HG03060 (cell line): ENCODE measurements around the gene IKBIP.
"Not testable (repeated sequence)": the region's sequence is repeated elsewhere in the genome, so short reads cannot be mapped to it uniquely, and the experiment has no call there.

Source experiments
- ATAC-seq: cut with Tn5 transposase; IDR thresholded peaks from one replicate; pipeline ENCODE4 v1.9.1; 2021; ENCODE audit warnings: low read depth, moderate number of reproducible peaks; ENCODE audit not compliant: unreplicated experiment

IKBIP gene

DNA sequence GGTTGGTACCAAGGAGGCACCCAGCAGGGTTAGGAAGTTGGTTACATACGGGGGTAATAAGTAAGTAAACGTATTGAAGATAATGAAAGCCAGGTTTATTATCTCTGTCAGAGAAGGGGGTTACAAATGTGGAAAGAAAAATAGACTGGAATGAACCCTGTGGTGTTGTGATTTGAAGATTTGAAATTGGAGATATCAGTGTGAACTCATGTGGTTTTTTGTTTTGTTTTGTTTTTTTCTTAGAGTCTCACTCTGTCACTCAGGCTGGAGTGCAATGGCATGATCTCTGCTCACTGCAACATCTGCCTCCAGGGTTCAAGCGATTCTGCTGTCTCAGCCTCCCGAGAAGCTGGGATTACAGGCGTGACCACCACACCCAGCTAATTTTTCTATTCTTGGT is 65.2 kb downstream of the IKBIP start:
- ATAC-seq = no peak

DNA sequence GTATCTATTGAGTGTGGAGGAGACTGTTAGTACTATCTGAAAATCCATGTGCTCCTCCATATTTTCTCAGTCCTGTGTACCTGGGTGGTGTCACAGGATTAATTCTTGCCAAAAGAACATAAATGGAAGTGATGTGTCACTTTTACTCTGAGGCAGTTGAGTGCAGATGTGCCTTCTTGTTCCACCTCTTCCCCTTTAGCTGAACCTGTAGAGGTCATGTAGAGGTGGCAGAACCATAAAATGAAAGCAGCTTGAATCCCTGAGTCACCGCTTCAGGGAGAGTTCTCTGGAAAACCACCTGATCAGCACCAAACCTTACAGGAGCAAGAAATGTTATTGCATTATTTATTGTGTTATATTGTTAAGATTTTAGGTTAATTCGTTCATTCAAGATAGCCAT is 65.8 kb downstream of the IKBIP start:
- ATAC-seq = no peak

DNA sequence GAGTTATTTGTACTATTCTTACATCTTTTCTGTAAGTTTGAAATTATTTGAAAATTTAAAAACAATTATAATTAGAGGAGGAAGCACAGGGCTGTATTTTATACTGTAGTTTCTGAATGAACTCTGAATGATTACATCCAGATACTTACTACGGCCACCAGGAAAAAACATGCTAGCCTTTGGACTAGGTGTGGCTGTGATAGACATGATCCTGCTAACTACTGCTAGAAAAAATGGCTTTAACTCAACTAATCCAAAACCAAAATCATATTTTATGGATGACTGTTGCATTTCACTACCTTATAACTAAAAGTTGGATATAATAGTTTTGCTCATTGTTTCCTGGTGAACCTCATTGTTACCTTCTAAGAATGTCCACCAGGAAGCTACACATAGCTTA is 66.2 kb downstream of the IKBIP start:
- ATAC-seq = no peak

DNA sequence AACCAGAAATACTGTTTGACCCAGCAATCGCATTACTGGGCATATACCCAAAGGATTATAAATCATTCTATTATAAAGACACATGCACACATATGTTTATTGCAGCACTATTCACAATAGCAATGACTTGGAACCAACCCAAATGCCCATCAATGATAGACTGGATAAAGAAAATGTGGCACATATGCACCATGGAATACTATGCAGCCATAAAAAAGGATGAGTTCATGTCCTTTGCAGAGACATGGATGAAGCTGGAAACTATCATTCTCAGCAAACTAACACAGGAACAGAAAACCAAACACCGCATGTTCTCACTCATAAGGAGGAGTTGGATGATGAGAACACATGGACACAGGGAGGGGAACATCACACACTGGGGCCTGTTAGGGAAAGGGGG is 67.8 kb downstream of the IKBIP start:
- not testable (repeated sequence) for ATAC-seq

DNA sequence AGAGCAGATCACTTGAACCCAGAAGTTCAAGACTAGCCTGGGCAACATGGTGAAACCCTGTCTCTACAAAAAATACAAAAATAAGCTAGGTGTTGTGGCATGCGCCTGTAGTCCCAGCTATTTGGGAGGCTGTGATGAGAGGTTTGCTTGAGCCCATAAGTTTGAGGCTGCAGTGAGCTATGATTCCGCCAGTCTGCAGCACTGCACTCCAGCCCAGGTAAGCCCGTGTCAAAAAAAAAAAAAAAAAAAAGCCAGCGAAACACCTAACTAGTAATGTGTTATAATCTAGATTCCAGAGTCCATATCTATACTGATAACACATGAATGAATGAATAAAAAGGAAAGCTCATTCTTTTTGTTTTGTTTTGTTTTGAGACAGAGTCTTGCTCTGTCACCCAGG is 69.6 kb downstream of the IKBIP start:
- ATAC-seq = no peak
